ENCODE results near the gene MYO1E.

DNA sequence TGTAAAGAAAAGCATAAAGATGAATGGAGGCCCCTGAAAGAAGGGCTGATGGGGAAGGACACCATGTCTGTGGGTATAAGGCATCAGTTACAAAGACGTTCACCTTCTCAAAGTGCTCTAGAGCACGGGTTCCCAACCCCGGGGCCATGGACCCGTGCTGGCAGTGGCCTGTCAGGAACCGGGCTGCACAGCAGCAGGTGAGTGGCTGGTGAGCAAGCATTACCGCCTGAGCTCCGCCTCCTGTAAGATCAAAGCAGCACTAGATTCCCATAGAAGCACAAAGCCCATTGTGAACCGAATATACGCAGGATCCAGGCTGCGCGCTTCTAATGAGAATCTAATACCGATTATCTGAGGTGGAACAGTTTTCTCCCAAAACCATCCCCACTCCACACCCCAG lies 25.7 kb downstream of the MYO1E start:
- TF ChIP-seq, protein P1, sequence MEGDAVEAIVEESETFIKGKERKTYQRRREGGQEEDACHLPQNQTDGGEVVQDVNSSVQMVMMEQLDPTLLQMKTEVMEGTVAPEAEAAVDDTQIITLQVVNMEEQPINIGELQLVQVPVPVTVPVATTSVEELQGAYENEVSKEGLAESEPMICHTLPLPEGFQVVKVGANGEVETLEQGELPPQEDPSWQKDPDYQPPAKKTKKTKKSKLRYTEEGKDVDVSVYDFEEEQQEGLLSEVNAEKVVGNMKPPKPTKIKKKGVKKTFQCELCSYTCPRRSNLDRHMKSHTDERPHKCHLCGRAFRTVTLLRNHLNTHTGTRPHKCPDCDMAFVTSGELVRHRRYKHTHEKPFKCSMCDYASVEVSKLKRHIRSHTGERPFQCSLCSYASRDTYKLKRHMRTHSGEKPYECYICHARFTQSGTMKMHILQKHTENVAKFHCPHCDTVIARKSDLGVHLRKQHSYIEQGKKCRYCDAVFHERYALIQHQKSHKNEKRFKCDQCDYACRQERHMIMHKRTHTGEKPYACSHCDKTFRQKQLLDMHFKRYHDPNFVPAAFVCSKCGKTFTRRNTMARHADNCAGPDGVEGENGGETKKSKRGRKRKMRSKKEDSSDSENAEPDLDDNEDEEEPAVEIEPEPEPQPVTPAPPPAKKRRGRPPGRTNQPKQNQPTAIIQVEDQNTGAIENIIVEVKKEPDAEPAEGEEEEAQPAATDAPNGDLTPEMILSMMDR (IDR thresholded peaks at IDR 0.05) = no peak
- no peak for TF ChIP-seq POLR2A (IDR thresholded peaks at IDR 0.05)
